ENCODE data around the gene LRRC72.
"Not testable (repeated sequence)": the region's sequence is repeated elsewhere in the genome, so short reads cannot be mapped to it uniquely, and the experiment has no call there.

LRRC72 gene

GRCh38 chr7:16528520-16528919 lies 1.9 kb downstream of the LRRC72 start:
- DNase-seq (ENCODE audit: low read depth), result no peak

- no peak for DNase-seq (ENCODE audit: low read depth)
These were observed 3.1 kb downstream of the LRRC72 start for GRCh38 chr7:16529697-16530096.

DNA sequence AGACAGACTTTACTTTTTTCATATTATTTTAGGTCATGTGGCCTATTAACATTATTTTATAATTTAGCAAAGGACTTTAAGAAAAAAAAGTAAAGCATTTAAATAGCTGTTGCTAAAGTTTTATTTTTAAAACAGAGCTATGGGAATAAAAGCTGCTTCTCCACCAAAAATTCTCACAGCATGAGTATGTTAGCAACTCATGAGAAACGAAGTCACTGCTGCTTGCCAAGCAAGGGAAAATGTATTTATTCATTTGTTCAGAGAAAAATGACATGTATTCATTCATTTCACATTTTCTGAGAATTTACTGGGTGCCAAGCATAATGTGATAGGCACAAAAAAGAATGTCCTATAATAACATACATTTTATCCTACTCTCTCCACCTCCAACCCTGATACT lies 5.1 kb downstream of the LRRC72 start:
- DNase-seq (ENCODE audit: low read depth), result no peak

DNA sequence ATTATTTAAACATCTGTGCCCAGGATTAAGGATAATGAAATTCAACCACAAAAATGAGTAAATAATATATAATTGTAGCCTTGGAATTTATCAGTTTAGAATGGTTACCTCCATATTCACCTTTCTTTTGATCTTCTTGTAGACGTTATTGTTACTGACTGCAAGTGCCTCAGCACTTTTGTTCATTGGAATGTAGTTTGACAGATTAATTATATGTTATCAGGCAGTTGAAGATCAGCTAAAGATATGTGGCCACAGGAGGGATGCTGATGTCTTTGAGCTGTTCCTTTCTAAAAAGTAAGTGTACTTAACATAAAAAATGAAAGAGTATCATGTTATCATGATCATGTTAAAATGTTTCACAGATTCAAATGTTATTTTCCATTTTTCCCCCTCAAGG lies 5.6 kb downstream of the LRRC72 start:
- DNase-seq (ENCODE audit: low read depth), result no peak

DNA sequence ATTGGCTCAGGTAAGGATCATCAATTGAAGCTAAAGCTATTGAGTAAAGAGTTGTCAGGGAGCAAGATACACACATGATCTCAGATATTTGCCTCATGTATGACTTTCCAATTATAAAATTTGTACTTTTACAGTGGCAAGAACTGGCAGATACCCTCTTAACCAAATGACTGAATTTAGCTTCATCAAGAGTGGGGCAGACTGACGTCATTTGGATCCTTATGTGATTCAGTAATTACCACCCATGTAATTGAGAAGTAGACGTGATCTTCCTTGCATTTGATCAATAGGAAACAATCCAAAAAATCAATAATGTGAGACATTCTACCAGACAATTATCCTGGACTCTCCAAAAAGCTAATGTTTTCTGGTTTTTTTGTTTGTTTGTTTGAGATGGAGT lies 8.9 kb downstream of the LRRC72 start:
- DNase-seq (ENCODE audit: low read depth), result no peak

DNA sequence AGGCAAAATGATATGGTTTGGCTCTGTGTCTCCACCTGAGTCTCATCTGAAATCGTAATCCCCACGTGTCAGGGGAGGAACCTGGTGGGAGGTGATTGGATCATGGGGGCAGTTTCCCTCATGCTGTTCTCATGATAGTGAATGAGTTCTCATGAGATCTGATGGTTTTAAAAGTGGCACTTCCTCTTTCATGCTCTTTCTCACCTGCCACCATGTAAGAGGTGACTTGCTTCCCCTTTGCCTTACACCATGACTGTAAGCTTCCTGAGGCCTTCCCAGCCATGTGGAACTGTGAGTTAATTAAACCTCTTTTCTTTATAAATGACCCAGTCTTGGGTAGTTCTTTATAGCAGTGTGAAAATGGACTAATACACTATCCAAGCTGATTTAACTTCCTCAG lies 13.9 kb downstream of the LRRC72 start:
- not testable (repeated sequence) for DNase-seq (ENCODE audit: low read depth)

DNA sequence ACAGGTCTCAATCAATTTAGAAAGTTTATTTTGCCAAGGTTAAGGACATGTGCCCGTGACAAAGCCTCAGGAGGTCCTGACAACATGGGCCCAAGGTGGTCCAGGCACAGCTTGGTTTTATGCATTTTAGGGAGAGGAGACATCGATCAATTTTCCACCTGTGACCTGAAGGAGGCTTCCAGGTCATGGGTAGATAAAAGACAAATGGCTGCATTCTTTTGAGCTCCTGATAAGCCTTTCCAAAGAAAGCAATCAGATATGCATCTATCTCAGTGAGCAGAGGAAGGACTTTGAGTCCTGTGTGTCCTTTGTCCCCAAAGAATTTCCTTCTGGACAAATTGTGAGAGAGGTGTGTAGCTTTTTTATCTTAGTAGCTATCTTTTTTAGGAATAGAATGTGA lies 15.8 kb downstream of the LRRC72 start:
- DNase-seq (ENCODE audit: low read depth), result no peak

DNA sequence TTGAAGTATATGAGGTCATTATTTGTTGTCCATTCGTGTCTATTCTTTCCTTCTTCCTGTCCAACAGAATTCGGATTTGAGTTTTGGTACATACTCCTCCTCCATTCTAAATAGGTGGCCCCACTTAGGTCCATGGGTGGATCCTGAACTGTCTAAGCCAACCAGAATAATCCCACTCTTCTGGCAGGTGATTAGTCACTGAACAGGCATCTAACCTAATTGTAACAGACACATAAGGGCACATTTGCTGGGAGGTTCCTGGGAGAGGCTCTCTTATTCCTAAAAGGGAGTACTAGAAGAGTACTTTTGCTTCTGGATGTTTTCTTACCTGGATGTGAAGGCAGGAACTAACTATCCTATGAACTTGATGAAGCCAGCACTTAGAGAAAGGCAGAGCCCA lies 16.8 kb downstream of the LRRC72 start:
- DNase-seq (ENCODE audit: low read depth), result no peak

- DNase-seq (ENCODE audit: low read depth), result no peak
These were observed 20.4 kb downstream of the LRRC72 start for GRCh38 chr7:16546921-16547505.

GRCh38 chr7:16548428-16548827 lies 21.8 kb downstream of the LRRC72 start:
- DNase-seq (ENCODE audit: low read depth), result no peak

DNA sequence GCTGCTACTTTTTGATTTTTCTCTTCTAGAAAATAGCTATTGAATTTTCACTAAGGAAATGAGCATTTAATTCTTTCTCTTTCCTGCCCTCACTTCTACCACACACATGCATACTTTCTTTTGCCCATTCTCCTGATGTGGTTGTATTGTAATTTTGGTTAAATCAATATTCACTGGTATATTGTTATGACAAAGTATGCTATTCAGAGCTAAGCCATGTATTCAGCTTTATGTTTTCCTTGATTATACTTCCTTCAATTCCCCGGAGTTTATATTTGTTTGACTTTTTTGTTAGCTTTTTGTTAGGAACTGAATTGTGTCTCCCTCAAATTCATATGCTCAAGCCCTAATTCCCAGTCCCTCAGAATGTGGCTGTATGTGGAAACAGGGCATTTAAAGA lies 24.0 kb downstream of the LRRC72 start:
- DNase-seq (ENCODE audit: low read depth), result no peak

GRCh38 chr7:16554518-16555236 lies 28.1 kb downstream of the LRRC72 start:
- no peak for DNase-seq (ENCODE audit: low read depth)

DNA sequence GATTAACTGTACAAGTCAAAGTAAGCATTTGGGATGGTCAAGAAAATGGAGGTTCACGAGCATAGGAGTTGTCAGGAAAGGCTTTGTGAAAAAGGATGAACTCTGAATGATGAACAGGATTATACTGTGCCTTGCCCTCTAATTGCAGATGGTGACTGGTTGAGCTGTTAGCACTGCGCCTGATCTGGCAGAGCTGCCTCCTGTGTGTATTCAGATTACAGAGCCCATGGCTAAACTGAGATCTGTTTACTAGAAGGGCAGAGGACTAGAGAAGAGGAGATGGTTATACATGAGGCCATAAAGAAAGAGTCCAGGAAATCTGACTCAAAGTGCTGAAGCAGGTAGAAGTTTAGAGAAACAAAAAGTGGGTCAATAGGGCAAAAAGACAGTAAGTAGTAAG lies 29.7 kb downstream of the LRRC72 start:
- DNase-seq (ENCODE audit: low read depth), result no peak

GRCh38 chr7:16558761-16559302 lies 32.2 kb downstream of the LRRC72 start:
- no peak for DNase-seq (ENCODE audit: low read depth)

DNA sequence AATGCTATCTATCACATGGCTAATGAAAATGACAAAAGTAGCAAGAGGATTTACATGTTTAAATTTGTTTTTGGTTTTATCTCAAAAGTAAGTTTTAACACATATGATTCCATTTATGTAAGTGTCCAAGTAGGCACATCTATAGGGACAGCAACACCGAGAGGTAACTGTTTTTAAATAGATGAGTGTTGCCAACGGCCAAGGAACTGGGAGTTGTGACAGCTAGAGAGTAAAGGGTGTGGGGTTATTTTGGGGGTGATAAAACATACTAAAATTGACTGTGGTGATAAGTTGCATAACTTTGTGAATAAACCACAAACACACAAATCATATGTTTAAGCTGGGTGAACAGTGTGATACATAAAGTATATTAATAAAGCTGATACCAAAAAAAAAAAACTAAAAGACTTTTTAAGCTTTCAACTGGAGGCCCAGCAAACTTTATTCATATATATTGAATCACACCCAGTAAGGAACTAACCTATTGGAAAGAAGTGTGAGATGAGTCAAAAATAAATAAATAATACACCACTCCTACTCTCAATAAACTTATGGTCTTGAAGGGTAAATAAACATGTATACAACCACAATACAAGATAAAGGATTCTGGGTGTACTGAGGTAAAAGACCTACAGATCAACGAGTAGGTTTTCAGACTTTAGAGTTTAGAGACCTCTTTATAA lies 33.0 kb downstream of the LRRC72 start:
- DNase-seq (ENCODE audit: low read depth), result no peak

GRCh38 chr7:16561943-16562342 lies 35.3 kb downstream of the LRRC72 start:
- no peak for DNase-seq (ENCODE audit: low read depth)

- no peak for DNase-seq (ENCODE audit: low read depth)
These were observed 36.0 kb downstream of the LRRC72 start for GRCh38 chr7:16562456-16563220.

DNA sequence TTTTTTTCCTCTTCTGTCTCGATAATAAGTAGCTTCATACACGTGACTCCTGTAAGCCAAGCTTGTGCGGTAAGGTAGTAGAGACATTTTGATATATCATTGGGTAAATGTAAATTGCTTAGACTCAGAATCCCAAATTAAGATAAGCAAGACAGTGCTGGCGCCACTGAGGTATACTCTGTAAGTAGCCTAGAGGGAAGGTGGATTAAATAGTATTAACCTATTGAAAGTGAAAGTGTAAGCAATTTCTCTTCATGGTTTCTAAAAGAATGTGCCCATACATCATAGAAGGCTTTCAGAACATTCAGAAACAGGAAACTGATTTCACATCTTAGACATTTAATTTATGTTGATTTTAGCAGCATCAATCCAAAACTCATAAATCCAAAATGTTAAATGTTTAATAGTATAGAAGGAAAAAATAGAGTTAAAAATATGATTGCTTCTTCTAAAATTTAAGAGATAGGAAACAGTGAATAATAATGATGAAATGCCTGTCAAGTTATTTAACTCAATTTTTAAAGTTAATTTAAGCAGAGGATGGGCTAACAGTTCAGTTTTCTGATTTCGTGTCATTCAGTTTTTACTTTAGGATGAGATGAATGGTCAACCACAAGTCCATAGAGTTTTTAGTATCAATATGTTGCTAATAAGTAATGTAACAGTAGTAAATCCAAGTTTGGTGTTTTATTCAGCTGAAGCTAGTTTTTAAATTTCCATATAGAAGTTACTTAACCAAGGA lies 36.8 kb downstream of the LRRC72 start:
- no peak for DNase-seq (ENCODE audit: low read depth)

GRCh38 chr7:16564023-16564380 lies 37.4 kb downstream of the LRRC72 start:
- no peak for DNase-seq (ENCODE audit: low read depth)

GRCh38 chr7:16564909-16565426 lies 38.3 kb downstream of the LRRC72 start:
- no peak for DNase-seq (ENCODE audit: low read depth)

- no peak for DNase-seq (ENCODE audit: low read depth)
These were observed 45.3 kb downstream of the LRRC72 start for GRCh38 chr7:16571941-16572340.

- no peak for DNase-seq (ENCODE audit: low read depth)
These were observed 52.6 kb downstream of the LRRC72 start for GRCh38 chr7:16579216-16579615.
